GM20000 (cell line): ENCODE data around the gene PIAS2.
"Not testable (repeated sequence)": the region's sequence is repeated elsewhere in the genome, so short reads cannot be mapped to it uniquely, and the experiment has no call there.

Source experiments
- DNase-seq: peaks from one replicate; pipeline ENCODE4 v3.0.0; 2012; ENCODE audit warnings: low spot score
- CTCF ChIP-seq: IDR thresholded peaks from 2 replicates; pipeline ENCODE4 v1.5.1; 2012; ENCODE audit warnings: mild to moderate bottlenecking, control low read depth; ENCODE audit errors: extremely low read depth, missing control alignments

PIAS2 gene

GRCh38 chr18:46867367-46868143 is 49.8 kb downstream of the PIAS2 start:
- DNase-seq, result no peak
- TF ChIP-seq CTCF, result no peak

GRCh38 chr18:46866523-46866922 is 50.8 kb downstream of the PIAS2 start:
- no peak for TF ChIP-seq CTCF
- no peak for DNase-seq

GRCh38 chr18:46865245-46865644 is 52.1 kb downstream of the PIAS2 start:
- not testable (repeated sequence) for DNase-seq

GRCh38 chr18:46859855-46860254 is 57.5 kb downstream of the PIAS2 start:
- no peak for TF ChIP-seq CTCF
- peak; percentile 15 for DNase-seq

- no peak for DNase-seq
- no peak for TF ChIP-seq CTCF
These were observed 59.0 kb downstream of the PIAS2 start for GRCh38 chr18:46858290-46858689.

GRCh38 chr18:46856973-46857372 is 60.3 kb downstream of the PIAS2 start:
- no peak for TF ChIP-seq CTCF
- DNase-seq, result no peak

- no peak for TF ChIP-seq CTCF
- no peak for DNase-seq
These were observed 68.3 kb downstream of the PIAS2 start for GRCh38 chr18:46849007-46849406.

GRCh38 chr18:46843372-46843771 is 73.9 kb downstream of the PIAS2 start:
- no peak for TF ChIP-seq CTCF
- peak; percentile 7 for DNase-seq
